HepG2 (cell line): ENCODE data around the gene TYMP. TPM values are rescaled to one million over a fixed set of nuclear protein-coding genes. Genes with fewer than 3 reads are reported as not detected.
A peak's percentile ranks its signal among the peaks of the same experiment; 100 is the strongest.

Source experiments
- ATAC-seq: fragments of 200-7000 bp; cut with Tn5 transposase; 3 replicates; pipeline ENCODE4 v1.9.1; 2020; ENCODE audit warnings: mild to moderate bottlenecking, moderate library complexity
- BruUV-seq: library from RNA; stranded (reverse); fragments of 400-500 nt; replicated peaks from 2 replicates; lab custom pipeline; 2021; lab: Mats Ljungman, UMichigan
- CTCF ChIA-PET: fragments of 300-600 bp; formaldehyde crosslinking; extraction: SDS; loops from one replicate; lab custom pipeline; 2021; ENCODE audit warnings: low total read pairs, inconsistent platforms, low intra/inter-chr PET ratio; lab: Yijun Ruan, JAX
- POLR2A ChIA-PET: fragments of 350-600 bp; sonication (Branson Sonifier 250); formaldehyde crosslinking; loops from one replicate; lab custom pipeline; 2020; ENCODE audit warnings: antibody characterized with exemption, inconsistent platforms; lab: Yijun Ruan, JAX
- DNase-seq: peaks from one replicate; pipeline ENCODE4 v3.0.0-alpha.2; 2015; ENCODE audit warnings: low spot score
- FAIRE-seq: peaks from 3 replicates; lab custom pipeline; 2011; peaks lifted over from hg19 to GRCh38; lab: Jason Lieb, UNC
- H2AFZ ChIP-seq: one replicate; pipeline ENCODE4 v1.6.1; 2011; ENCODE audit warnings: low read length, inconsistent platforms
- H3K27ac ChIP-seq: fragments of 300-600 bp; 3 replicates; pipeline ENCODE4 v1.8.0; 2011; ENCODE audit warnings: mixed run types, mild to moderate bottlenecking, mixed read lengths, low read length, inconsistent platforms; ENCODE audit not compliant: insufficient read depth; ENCODE audit errors: extremely low read length
- H3K27me3 ChIP-seq, 2 experiments: fragments of 200-600 bp in 1 of 2; 2 replicates in 1 of 2; 3 replicates in 1 of 2; pipeline versions ENCODE4 v1.6.0 to v1.8.0; 2011; ENCODE audit warnings: low read length in 2 of 2, mild to moderate bottlenecking in 2 of 2, moderate library complexity in 2 of 2, inconsistent platforms in 1 of 2; ENCODE audit not compliant: insufficient read depth in 2 of 2, control insufficient read depth in 1 of 2
- H3K36me3 ChIP-seq, 2 experiments: fragments of 200-600 bp in 1 of 2; replicated peaks in 1 of 2; 2 replicates in 1 of 2; 3 replicates in 1 of 2; pipeline versions ENCODE4 v1.5.1 to v1.8.0; 2011; ENCODE audit warnings: low read length in 2 of 2, inconsistent platforms in 1 of 2; ENCODE audit not compliant: insufficient read depth in 2 of 2, control insufficient read depth in 1 of 2
- H3K4me1 ChIP-seq: 2 replicates; pipeline ENCODE4 v1.5.1; 2012; ENCODE audit warnings: low read length, inconsistent platforms; ENCODE audit not compliant: insufficient read depth
- H3K4me2 ChIP-seq: 2 replicates; pipeline ENCODE4 v1.6.0; 2011; ENCODE audit warnings: low read depth, low read length, inconsistent platforms
- H3K4me3 ChIP-seq, 3 experiments: fragments of 200-600 bp in 1 of 3; sonication (generic), shearing (Covaris generic) in 1 of 3; replicated peaks in 1 of 3; 2 replicates each; pipeline ENCODE4 v1.5.1; 2011 to 2016; ENCODE audit warnings: low read length in 3 of 3, inconsistent platforms in 2 of 3, low read depth in 2 of 3, mild to moderate bottlenecking in 2 of 3, control low read depth in 1 of 3, mixed read lengths in 1 of 3; ENCODE audit not compliant: insufficient read depth in 1 of 3
- H3K79me2 ChIP-seq: one replicate; pipeline ENCODE4 v1.6.1; 2011; ENCODE audit warnings: low read length, inconsistent platforms; ENCODE audit not compliant: insufficient read depth
- H3K9ac ChIP-seq: 2 replicates; pipeline ENCODE4 v1.6.0; 2011; ENCODE audit warnings: mild to moderate bottlenecking, low read depth, low read length, inconsistent platforms; ENCODE audit not compliant: insufficient read depth
- H3K9me3 ChIP-seq: 2 replicates; pipeline ENCODE4 v1.5.1; 2012; ENCODE audit warnings: mild to moderate bottlenecking, low read length
- H4K20me1 ChIP-seq: 2 replicates; pipeline ENCODE4 v1.6.0; 2011; ENCODE audit warnings: inconsistent platforms, mild to moderate bottlenecking, low read length, moderate library complexity; ENCODE audit not compliant: insufficient read depth
- ATF1 ChIP-seq: IDR thresholded peaks from 2 replicates; pipeline ENCODE4 v1.6.1; 2016; ENCODE audit warnings: mild to moderate bottlenecking, control low read depth
- FUBP1 ChIP-seq: sonication (generic); formaldehyde crosslinking; IDR thresholded peaks from 2 replicates; pipeline ENCODE4 v1.5.1; 2020; ENCODE audit warnings: missing genetic modification reagents, mild to moderate bottlenecking, borderline replicate concordance
- HOXA3 ChIP-seq: sonication (generic); formaldehyde crosslinking; IDR thresholded peaks from 2 replicates; pipeline ENCODE4 v1.5.0; 2020; ENCODE audit warnings: missing genetic modification reagents
- KDM2A ChIP-seq: sonication (generic); formaldehyde crosslinking; IDR thresholded peaks from 2 replicates; pipeline ENCODE4 v1.4.0; 2020; ENCODE audit warnings: low read depth, missing genetic modification reagents, borderline replicate concordance
- MXI1 ChIP-seq: IDR thresholded peaks from 3 replicates; pipeline ENCODE4 v1.6.1; 2012; ENCODE audit warnings: low read depth, low read length, inconsistent platforms, borderline replicate concordance
- PITX1 ChIP-seq: sonication (generic); formaldehyde crosslinking; IDR thresholded peaks from 2 replicates; pipeline ENCODE4 v1.5.1; 2020; ENCODE audit warnings: mild to moderate bottlenecking, missing genetic modification reagents
- RCOR2 ChIP-seq: IDR thresholded peaks from 2 replicates; pipeline ENCODE4 v1.6.1; 2016; ENCODE audit warnings: missing biosample characterization, missing genetic modification reagents
- ZMAT5 ChIP-seq: sonication (generic); formaldehyde crosslinking; IDR thresholded peaks from 2 replicates; pipeline ENCODE4 v1.5.0; 2020; ENCODE audit warnings: mild to moderate bottlenecking, low read depth, missing genetic modification reagents, borderline replicate concordance
- ZNF235 ChIP-seq: sonication (generic); formaldehyde crosslinking; IDR thresholded peaks from 2 replicates; pipeline ENCODE4 v1.8.1; 2023; ENCODE audit warnings: mild to moderate bottlenecking, missing genetic modification reagents, borderline replicate concordance
- ZNF292 ChIP-seq: sonication (generic); formaldehyde crosslinking; IDR thresholded peaks from 2 replicates; pipeline ENCODE4 v1.8.1; 2022; ENCODE audit warnings: mild to moderate bottlenecking, low read depth, missing genetic modification reagents, borderline replicate concordance
- ZNF33A ChIP-seq: sonication (generic); formaldehyde crosslinking; IDR thresholded peaks from 2 replicates; pipeline ENCODE4 v1.5.1; 2020; ENCODE audit warnings: missing genetic modification reagents, mild to moderate bottlenecking, moderate library complexity, borderline replicate concordance
- ZNF710 ChIP-seq: sonication (generic); formaldehyde crosslinking; IDR thresholded peaks from 2 replicates; pipeline ENCODE4 v1.5.0; 2020; ENCODE audit warnings: mild to moderate bottlenecking, missing genetic modification reagents, borderline replicate concordance
- WGBS: methylation state at CpG from one replicate; pipeline ENCODE4 v1.1.6; 2017; ENCODE audit warnings: low lambda C conversion rate; 5-methylcytosine and 5-hydroxymethylcytosine counted together
- in situ Hi-C: cut with HindIII; loops from 2 replicates; pipeline ENCODE4 v1.10.0; 2017; ENCODE audit warnings: low pct_unique_long_range_greater_than_20kb; ENCODE audit not compliant: extremely low pct_ligation_motif_present
- intact Hi-C: fragments of 100-400 bp; cut with micrococcal nuclease; formaldehyde crosslinking; loops from one replicate; pipeline ENCODE4 v1.10.0; 2022; ENCODE audit not compliant: unreplicated experiment
- polyA plus RNA-seq, 8 experiments: library from polyadenylated mRNA; depleted of rRNA in 3 of 8; stranded (reverse) in 7 of 8; unstranded in 1 of 8; fragments of >200 nt; fragmentation: Illumina TruSeq in 4 of 8; extraction: Trizol in 4 of 8; gene quantifications; 2 replicates each; pipeline versions ENCODE4 v1.2.1 to v1.2.3, GENCODE V29; 2011 to 2016; ENCODE audit warnings: low read depth in 4 of 8, missing spikeins in 1 of 8, mixed read lengths in 1 of 8; ENCODE audit not compliant: insufficient read depth in 1 of 8
- total RNA-seq, 5 experiments: library from RNA; depleted of rRNA; stranded (reverse); fragments of >200 nt; fragmentation: Illumina TruSeq; extraction: Trizol; gene quantifications; 2 replicates each; pipeline ENCODE4 v1.2.3, GENCODE V29; 2016; ENCODE audit warnings: low read depth in 1 of 5
- TF ChIP-seq, protein P1 (sequence below): sonication (generic); formaldehyde crosslinking; IDR thresholded peaks from 2 replicates; pipeline ENCODE4 v1.9.0; 2021; ENCODE audit warnings: missing genetic modification reagents, mild to moderate bottlenecking, borderline replicate concordance

The TYMP gene
- total and polyA plus RNA-seq, 2 of the 13 experiments (the other 11 are each of a cell fraction or from before 2014, with no cell fraction given): 3.9 to 4.3 TPM

DNA sequence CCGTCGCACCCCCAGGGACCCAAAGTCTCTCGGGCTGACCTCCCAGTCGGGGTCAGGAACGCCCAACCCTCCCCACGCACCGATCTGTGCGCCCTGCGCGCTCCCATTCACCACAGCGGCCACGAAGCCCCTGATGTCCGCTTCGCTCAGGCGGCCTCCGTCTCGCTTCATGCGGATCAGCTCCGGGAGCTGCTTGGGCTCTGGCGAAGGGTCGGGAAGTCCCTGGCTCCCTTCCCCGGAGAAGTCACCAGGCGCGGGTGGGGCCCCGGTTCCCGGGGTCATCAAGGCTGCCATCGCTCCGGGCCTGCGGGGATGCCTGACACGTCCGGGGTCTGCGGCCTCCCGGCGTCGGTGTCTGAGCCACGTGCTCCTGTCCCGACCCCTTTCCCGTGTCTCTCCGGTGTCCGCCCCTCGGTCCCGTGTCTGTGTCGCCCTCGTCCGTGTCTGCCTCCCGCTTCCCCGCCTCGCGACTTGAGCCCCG, 356 bp downstream of the TYMP start:
- H3K27ac ChIP-seq: peak overlapping the region; percentile 74
- FAIRE-seq (no peak), DNase-seq (no peak), ATAC-seq (no peak)
- intact Hi-C loops (loop anchor here (5.0 kb wide), 1 partner anchor 33 kb away; the partner anchor contains the start of gene SYCE3), in situ Hi-C loops (no loop called here)
- H3K79me2 ChIP-seq: peaks cover 8% of the 10 kb centered on the region
- BruUV-seq: no TSS peak
- H3K9ac ChIP-seq: peak overlapping the region; percentile 73
- peak overlapping the region; percentile 44; the same call in 1 of the 2 replicates for H3K4me2 ChIP-seq
- H4K20me1 ChIP-seq: peaks cover 2% of the 10 kb centered on the region; the same call in 1 of the 2 replicates
- 24% methylated on average over 15 of the region's 50 CpGs for WGBS
- peaks cover 72% of the 10 kb centered on the region for H3K4me1 ChIP-seq
- H3K36me3 ChIP-seq: no peaks in the 10 kb centered on the region
- no peaks in the 10 kb centered on the region for H3K9me3 ChIP-seq
- no peak overlapping the region for H2AFZ ChIP-seq
- 0 out of 5 replicates have a peak, but pooled peaks cover 0 to 6% of the 10 kb centered on the region in 2 experiments for H3K27me3 ChIP-seq
- POLR2A ChIA-PET: interaction anchor here (0.9 to 1.9 kb wide), 11 partner anchors 8 to 170 kb away, joined by 3 to 10 read pairs (median 4); partner anchors contain the start of genes CHKB, KLHDC7B, LMF2 and NCAPH2
- peak overlapping the region in 2 of 3 experiments; percentile 33 to 83; a peak in 3 of 6 replicates for H3K4me3 ChIP-seq
- CTCF ChIA-PET: no interaction called here
- TF ChIP-seq RCOR2 (CRISPR knock-in tag): no peak
- peak; percentile 60; the same call in 1 of the 2 replicates for TF ChIP-seq ZNF33A (CRISPR knock-in tag)
- TF ChIP-seq, protein P1, sequence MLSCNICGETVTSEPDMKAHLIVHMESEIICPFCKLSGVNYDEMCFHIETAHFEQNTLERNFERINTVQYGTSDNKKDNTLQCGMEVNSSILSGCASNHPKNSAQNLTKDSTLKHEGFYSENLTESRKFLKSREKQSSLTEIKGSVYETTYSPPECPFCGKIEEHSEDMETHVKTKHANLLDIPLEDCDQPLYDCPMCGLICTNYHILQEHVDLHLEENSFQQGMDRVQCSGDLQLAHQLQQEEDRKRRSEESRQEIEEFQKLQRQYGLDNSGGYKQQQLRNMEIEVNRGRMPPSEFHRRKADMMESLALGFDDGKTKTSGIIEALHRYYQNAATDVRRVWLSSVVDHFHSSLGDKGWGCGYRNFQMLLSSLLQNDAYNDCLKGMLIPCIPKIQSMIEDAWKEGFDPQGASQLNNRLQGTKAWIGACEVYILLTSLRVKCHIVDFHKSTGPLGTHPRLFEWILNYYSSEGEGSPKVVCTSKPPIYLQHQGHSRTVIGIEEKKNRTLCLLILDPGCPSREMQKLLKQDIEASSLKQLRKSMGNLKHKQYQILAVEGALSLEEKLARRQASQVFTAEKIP: no peak
- TF ChIP-seq ZNF292: 0 out of 2 replicates have a peak, but pooled peaks have one; percentile 18
- TF ChIP-seq HOXA3 (CRISPR knock-in tag): peak; percentile 7; the same call in 1 of the 2 replicates
- TF ChIP-seq PITX1 (CRISPR knock-in tag): peak; percentile 53
- TF ChIP-seq FUBP1 (CRISPR knock-in tag): 0 out of 2 replicates have a peak, but pooled peaks have one; percentile 9
- peak; percentile 33; the same call in 1 of the 3 replicates for TF ChIP-seq MXI1
- TF ChIP-seq ATF1: no peak
- TF ChIP-seq ZNF235 (CRISPR knock-in tag): peak; percentile 28; the same call in 1 of the 2 replicates
- peak; percentile 2 for TF ChIP-seq ZNF710
- TF ChIP-seq ZMAT5 (CRISPR knock-in tag): no peak
- TF ChIP-seq KDM2A (CRISPR knock-in tag): peak; percentile 35
